GM19328 (cell line): ENCODE data around the gene ULK3.
A peak's percentile ranks its signal among the peaks of the same experiment; 100 is the strongest.

Experiments used
- ATAC-seq: cut with Tn5 transposase; IDR thresholded peaks from one replicate; pipeline ENCODE4 v1.9.1; 2021; ENCODE audit warnings: mild to moderate bottlenecking, moderate library complexity; ENCODE audit not compliant: unreplicated experiment

Gene ULK3

DNA sequence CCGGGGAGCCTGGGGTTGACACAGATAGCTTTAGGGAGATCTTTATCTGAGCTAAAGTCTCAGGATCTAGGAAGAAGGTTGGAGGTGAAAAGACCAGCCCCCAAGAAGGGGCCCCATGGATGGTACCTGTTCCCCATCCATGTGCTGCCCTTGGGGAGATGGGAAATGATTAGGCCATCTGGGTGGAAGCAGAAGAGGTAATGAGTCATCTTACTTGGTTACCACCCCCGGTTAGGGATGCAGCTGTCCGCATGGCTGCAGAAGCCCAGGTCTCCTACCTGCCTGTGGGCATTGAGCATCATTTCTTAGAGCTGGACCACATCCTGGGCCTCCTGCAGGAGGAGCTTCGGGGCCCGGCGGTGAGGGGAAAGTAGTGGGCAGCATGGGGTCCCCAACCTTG is 19.6 kb downstream of the ULK3 start:
- no peak for ATAC-seq

DNA sequence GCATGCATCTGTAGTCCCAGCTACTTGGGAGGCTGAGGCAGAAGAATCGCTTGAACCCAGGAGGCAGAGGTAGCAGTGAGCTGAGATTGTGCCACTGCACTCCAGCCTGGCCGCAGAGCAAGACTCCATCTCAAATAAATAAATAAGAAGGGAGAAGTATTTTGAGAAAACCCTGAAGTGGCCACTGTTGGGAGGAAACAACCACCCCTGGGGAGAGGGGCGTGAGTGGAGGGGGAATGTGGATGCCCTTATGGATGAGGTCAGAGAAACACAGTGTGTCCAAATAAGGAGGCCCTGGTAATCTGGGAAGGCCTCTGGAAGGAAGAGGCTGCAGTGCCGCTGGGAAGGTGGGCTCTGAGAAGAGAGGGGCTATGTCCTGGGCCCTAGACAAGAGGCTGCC is 20.7 kb downstream of the ULK3 start:
- ATAC-seq: no peak

DNA sequence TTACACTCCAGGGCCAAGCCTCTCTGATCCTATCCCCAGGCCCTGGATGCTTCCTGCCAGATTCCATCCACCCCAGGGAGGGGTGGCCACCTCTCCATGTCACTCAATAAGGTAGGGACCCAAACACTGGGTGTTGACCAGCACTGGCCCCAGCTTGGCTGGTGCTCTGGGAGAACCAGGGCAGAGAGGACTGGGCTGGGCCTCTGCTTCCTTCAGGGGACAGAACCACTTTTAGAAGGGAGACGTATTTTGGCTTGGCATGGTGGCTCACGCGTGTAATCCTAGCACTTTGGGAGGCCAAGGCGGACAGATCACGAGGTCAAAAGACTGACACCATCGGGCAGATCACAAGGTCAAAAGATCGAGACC is 21.2 kb downstream of the ULK3 start:
- no peak for ATAC-seq

DNA sequence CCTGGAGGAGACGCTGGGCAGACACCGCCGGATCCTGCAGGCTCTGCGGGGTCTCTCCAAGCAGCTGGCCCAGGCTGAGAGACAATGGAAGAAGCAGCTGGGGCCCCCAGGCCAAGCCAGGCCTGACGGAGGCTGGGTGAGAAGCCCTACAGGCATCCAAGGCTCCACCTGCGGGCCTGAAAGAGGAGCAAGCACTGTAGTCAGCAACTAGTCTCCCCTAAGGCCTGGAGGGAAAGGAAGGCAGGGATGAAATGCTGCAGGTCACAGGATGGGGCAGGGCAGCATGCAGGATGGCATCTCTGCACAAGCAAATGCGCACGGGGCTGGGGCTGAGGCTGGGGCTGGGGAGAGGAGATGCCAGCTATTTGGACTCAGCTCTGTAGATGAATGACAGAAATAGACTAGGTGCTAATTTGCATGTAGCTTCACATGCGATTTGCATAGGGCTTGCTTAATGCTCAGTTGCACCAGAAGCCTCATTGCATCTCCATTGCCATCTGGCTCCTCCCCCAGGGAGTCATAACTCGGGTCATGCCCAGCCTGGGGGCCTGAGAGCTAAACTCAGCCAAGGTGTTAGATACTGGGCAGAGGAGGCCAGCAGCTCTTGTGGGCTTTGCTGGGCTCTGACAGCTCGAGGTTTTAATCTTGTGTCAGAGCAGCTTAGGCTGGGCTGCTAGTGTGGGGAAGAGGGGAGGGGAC is 21.7 kb downstream of the ULK3 start:
- peak; percentile 73 for ATAC-seq

DNA sequence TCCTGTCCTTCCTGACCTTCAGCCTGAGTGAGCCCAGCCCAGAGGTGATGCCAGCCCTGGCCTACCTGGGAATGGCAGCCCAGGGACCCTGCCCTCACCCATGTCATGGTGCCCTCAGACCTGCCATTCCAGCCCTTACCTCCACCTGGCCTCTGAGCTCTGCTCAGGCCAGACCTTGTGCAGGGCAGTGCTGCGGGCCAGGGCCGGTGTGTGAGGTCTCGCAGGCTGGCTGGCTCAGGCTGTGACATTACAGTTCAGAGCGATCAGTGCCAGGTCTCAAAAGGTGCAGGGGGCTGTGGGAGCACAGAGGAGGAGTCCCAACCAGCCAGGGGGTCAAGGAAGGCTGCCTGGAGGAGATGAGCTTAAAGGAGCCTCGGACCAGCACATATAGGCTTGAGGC is 22.9 kb downstream of the ULK3 start:
- ATAC-seq: no peak

DNA sequence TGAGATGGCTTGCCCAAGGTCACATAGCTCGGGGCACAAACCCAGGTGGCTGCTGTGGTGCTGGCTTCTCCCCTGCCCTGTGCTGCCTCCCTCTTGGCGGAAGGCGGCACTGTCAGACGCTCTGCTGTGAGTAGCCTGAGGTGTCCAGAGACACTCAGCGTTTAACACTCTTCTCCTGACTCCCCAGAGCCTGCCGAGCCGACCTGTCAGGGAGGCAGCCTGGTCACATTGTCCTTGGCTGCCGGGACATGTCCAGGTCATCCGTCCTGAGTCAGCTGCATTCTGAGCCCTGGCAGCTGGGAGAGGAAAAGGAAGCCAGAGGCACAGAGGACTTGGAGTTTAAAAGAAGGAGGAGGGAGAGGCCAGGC is 25.6 kb downstream of the ULK3 start:
- no peak for ATAC-seq

DNA sequence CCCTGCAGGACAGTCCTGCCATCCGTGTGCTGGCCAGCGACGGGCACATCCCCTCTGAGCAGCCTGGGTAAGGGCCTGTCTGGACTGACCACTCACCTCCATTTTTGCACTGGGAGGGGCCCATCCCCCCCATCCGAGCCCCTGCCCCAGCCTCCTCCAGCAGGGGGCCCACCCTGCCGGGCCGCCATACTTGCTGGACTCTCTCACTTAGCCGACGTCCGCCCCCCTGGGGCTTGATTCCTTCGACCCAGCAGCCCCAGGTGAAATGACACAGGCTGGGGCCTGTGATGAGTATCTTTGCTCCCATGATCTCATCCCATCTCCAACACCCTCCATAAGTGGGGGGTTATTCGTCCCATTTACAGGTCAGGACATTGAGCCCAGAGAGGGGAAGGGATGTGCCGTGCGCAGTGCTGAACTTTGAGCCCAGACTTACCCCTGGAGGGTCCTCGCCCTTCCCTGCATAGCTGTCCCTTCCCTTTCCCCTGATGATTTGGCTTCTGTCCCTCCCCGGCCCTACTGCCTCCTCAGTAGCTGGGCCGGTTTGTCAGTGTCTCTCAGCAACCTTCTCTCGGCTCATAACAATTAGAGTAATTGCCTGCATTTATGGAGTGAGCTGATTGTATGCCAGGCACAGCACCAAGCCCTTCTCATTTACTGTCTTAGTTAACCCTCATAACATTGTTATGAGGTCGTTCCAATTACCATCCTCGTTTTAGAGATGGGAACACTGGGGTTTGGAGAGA is 26.2 kb downstream of the ULK3 start:
- no peak for ATAC-seq

DNA sequence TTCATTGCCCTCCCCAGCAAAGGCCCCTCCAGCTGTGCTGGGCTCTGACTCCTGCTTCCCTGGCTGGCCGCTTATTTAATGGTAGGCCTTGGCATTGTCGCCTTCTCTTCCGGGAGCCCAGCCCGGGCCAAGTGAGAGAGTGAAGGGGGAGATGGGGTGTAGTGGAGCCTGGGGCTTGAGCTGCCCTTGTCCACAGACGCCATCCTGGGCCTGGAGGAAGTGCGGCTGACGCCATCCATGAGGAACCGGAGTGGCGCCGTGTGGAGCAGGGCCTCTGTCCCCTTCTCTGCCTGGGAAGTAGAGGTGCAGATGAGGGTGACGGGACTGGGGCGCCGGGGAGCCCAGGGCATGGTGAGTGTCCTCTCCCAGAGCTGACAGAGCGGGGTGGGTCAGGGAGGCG is 27.0 kb downstream of the ULK3 start:
- no peak for ATAC-seq

DNA sequence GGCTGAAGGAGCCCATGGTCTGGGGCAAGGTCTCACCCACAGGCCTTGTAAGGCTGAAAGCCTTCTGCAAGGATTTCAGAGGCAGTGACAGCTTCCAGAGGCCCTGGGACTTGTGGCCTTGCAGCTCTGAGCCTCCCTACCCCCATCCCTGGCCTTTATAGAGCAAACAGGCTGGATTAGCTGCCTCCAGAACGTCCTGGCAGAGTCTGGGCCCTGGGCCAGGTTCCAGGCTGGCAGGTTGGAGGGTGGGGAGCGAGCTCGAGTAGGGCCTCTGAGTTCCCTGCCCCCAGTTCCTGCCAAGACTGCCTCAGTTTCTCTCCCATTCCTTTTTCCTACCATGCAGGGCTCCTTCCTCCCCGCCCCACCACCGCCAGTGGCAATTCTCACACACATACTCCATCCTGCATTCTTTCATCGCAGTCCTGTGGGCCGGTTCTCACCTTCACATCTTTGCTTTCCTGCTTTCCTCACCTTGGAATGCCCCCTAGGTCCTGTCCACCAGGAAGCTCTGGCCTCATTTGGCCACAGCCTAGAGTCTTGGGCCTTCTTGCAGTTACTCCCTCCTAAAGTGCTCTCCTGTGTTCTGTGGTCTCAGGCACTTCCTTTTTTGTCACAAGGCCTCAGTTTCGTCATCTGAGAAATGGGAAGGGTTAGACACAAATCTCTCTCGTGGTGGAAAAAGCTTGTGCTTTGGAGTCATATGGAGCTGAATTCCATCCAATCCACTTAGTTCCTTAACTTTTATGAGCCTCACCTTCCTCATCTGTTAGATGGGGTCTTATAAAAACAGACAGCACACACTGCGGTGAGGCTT is 27.6 kb downstream of the ULK3 start:
- ATAC-seq: no peak

DNA sequence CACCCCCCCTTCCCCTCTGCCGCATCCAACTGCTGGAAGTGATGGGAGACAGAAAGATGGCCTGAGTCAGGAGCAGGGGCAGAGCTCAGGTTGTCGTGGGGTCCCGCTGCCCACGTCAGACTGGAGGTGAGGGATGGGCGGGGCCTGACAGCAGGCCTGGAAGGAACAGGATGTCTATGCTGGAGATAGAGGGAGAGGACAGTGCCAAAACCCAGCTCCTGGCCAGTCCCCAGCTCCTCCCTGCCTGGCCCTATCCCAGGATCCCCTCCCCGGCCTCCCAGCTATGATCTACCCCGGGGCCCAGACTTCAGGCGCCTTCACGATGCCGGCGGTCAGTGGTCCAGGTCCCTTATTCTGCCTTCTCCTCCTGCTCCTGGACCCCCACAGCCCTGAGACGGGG is 30.4 kb downstream of the ULK3 start, which contains the start of gene LMAN1L:
Gene LMAN1L, plus strand, starts transcription at position 303 of the 400 bp plus-strand sequence. Its CDS starts 20 bp downstream, at position 323.
- no peak for ATAC-seq

DNA sequence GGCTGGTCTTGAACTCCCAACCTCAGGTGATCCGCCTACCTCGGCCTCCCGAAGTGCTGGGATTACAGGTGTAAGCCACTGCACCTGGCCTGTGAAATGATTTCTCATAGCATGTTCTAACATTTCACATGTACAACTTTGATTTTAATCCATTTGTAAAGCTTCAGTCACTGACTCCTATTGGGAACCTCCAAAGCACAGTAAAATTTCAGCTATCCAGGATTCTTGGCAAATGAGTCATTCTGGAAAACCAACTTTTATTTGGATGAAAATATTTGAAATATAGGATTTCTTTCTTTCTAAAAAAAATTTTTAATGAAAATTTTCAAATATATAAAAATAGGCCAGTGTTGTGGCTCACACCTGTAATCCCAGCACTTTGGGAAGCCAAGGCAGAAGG is 33.0 kb downstream of the ULK3 start:
- ATAC-seq: no peak

DNA sequence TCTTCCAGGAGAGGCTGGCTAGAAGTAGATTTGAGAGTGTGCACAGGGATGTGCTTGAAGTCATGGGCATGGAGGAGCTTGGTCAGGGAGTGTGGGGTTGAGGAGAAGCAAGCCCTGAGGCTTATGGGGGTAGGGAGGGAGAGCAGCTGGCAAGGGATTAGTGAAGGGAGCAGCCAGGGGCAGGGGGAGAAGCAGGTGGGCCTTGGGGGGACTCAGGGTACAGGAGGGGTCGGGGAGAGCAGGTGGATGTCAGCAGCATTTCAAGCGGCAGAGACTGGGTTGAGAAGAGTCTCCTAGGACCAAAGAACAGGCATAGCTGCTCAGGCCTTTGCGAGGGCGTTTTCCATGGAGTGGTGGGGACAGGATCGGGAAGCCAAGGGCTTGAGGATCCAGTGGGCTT is 33.7 kb downstream of the ULK3 start:
- no peak for ATAC-seq

DNA sequence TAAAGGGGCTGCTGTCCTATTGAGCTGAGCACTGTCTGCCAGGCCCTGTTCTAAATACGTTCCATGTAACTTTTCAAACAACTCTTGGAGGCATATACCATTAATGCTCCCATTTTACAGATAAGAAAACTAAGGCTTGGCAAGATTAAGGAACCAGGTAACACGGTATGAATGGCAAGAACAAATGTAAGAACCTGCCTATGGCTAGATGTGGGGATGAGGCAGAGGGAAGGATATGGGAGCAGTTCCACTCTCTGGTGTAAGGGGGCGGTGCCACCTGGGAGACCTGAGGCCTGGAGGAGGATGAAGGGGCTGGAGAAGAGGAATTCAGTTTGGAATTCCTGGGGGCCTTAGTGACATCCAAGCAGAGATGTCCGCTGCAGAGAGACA is 34.1 kb downstream of the ULK3 start:
- no peak for ATAC-seq

DNA sequence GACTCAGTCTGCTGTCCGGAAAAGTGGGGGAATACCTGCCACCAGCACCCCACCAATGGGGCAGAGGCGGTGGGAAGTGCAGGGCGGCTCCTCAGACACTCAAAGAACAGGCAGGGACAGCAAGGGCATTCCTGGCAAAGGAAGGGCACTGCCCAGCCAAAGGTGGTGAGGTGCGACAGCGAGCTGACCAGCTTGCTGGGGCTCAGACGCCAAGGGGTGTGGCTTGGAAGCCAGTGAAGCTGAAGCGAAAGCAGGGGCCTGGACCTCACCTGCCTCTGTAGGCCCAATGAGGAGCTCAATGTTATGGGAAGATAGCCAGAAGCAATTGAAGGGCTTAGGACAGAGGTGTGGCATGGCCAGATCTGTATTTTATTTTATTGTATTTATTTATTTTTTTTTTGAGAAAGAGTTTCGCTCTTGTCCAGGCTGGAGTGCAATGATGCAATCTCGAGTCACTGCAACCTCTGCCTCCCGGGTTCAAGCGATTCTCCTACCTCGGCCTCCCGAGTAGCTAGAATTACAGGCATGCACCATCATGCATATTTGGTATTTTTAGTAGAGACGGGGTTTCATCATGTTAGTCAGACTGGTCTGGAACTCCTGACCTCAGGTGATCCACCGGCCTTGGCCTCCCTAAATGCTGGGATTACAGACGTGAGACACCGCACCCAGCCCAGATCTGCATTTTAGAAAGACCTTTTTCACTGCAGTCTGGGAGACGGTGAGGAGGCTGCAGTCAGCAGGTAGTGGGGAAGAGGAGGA is 34.7 kb downstream of the ULK3 start:
- no peak for ATAC-seq

DNA sequence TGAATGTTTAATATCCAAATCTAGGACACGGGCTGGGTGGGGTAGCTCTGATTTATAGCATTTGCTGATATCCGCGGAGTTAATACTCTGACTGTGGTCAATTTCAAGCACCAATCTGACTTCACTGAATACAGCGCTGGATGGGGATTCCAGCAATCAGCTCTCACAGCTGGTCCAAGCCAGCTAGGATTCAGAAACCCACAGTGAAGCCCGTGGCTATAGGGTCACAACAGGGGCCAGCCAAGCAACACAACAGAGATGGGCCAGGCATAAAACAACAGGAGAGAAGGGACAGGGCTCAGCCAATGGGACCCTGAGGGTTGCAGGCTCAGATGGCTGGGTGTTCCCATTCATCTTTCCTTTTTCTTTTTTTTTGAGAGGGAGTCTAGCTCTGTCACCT is 35.7 kb downstream of the ULK3 start:
- ATAC-seq: no peak

DNA sequence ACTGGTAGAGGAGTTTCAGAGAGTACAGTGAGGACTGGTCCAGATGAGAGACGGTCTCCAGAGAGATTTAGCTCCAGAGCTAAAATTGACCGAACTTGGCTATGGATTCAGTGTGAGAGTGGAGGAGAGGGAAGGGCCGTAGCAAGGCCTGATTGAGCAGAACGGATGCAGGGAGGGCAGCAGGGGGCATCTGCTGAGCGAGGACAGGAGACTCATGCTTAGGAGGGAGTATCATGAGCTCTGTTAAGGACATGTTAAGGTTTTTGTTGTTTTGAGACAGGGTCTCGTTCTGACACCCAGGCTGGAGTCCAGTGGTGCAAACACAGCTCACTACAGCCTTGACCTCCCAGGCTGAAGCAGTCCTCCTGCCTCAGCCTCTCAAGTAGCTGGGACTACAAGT is 38.0 kb downstream of the ULK3 start:
- no peak for ATAC-seq

DNA sequence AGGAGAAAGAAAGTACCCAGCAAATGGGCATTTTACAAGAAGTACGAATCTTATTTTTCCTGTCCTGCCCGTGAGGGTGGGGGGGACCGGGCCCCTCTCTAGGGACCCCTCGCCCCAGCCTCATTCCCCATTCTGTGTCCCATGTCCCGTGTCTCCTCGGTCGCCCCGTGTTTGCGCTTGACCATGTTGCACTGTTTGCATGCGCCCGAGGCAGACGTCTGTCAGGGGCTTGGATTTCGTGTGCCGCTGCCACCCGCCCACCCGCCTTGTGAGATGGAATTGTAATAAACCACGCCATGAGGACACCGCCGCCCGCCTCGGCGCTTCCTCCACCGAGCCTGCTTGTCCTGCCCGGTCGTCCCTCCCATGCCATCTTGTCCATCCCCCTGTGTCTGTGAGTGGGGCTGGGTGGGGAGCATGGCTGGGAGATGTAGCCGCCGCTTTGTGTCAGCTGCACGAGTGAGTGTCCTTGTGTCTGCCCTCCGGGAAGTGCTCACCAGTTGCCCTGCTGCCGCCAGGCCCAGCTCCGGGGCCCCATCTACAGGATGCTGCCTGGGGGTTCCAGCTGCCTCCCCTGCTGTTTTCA is 40.0 kb downstream of the ULK3 start:
- ATAC-seq: no peak

DNA sequence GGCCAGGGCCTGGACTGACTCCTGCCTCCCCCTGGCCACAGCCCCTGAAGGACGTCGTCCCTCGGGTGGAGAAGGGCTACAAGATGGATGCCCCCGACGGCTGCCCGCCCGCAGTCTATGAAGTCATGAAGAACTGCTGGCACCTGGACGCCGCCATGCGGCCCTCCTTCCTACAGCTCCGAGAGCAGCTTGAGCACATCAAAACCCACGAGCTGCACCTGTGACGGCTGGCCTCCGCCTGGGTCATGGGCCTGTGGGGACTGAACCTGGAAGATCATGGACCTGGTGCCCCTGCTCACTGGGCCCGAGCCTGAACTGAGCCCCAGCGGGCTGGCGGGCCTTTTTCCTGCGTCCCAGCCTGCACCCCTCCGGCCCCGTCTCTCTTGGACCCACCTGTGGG is 40.7 kb downstream of the ULK3 start:
- no peak for ATAC-seq

DNA sequence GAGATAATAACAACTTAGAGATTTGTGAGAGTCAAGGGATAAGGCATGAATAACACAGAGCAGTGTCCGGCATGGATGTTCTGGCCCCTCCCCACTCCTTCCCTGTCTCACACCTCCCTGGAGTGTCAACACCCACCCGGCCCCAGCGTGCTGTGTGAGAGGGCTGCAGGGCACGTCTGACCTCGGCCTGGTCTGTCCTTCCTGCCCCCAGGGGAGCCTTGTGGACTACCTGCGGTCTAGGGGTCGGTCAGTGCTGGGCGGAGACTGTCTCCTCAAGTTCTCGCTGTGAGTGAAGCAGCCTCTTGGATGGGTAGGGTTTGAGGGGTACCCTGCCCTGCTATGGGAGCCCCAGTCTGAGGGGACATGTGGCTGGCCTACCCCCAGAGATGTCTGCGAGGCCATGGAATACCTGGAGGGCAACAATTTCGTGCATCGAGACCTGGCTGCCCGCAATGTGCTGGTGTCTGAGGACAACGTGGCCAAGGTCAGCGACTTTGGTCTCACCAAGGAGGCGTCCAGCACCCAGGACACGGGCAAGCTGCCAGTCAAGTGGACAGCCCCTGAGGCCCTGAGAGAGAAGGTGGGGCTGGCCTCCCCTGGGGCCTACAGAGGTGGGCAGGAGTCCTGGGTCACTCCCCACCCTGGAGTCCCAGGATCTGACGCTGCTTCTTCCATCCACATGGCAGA is 41.5 kb downstream of the ULK3 start:
- ATAC-seq: no peak

DNA sequence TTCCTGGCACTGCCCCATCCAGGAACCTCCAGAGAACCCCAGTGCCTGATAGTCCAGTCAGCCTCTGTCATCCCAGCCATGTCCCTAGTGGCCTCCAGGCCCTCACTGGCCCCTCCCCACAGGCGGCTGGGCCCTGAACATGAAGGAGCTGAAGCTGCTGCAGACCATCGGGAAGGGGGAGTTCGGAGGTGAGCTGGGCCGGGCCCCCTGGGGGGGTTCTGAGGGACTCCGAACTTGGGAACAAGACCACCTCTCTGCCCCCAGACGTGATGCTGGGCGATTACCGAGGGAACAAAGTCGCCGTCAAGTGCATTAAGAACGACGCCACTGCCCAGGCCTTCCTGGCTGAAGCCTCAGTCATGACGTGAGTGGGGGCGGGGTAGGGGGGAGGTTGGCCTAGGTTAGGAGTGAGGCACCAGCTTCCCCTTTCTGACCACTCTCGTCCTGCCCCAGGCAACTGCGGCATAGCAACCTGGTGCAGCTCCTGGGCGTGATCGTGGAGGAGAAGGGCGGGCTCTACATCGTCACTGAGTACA is 42.3 kb downstream of the ULK3 start:
- ATAC-seq: no peak
